HepG2 (cell line): ENCODE results near the gene LAG3. TPM values are rescaled to one million over a fixed set of nuclear protein-coding genes. Genes with fewer than 3 reads are reported as not detected.
A peak's percentile ranks its signal among the peaks of the same experiment; 100 is the strongest.

ENCODE experiments used
- FOXA1 ChIP-seq, 2 experiments: fragments of 450-650 bp in 1 of 2; sonication (generic) in 1 of 2; formaldehyde crosslinking in 1 of 2; IDR thresholded peaks; 2 replicates each; pipeline versions ENCODE4 v1.4.0 to v1.6.1; 2016 to 2020; ENCODE audit warnings: missing genetic modification reagents in 1 of 2
- HHEX ChIP-seq: IDR thresholded peaks from 2 replicates; pipeline ENCODE4 v1.6.1; 2016; ENCODE audit warnings: control low read depth
- HNF1A ChIP-seq, 2 experiments: sonication (generic) in 1 of 2; formaldehyde crosslinking in 1 of 2; IDR thresholded peaks; 2 replicates each; pipeline versions ENCODE4 v1.4.0 to v1.6.1; 2016 to 2020; ENCODE audit warnings: borderline replicate concordance in 1 of 2, low read depth in 1 of 2, mild to moderate bottlenecking in 1 of 2, missing genetic modification reagents in 1 of 2
- KDM6A ChIP-seq: IDR thresholded peaks from 2 replicates; pipeline ENCODE4 v1.6.1; 2016; ENCODE audit warnings: low read depth
- KIAA2018 ChIP-seq: sonication (generic); formaldehyde crosslinking; IDR thresholded peaks from 2 replicates; pipeline ENCODE4 v1.5.0; 2020; ENCODE audit warnings: mild to moderate bottlenecking, missing genetic modification reagents, borderline replicate concordance
- TCF7 ChIP-seq: sonication (generic); IDR thresholded peaks from 2 replicates; pipeline ENCODE4 v1.6.1; 2016; ENCODE audit warnings: antibody characterized with exemption, low read depth
- ZBTB21 ChIP-seq: sonication (generic); formaldehyde crosslinking; IDR thresholded peaks from 2 replicates; pipeline ENCODE4 v1.4.0; 2020; ENCODE audit warnings: missing genetic modification reagents
- ZNF430 ChIP-seq: sonication (generic); formaldehyde crosslinking; IDR thresholded peaks from 2 replicates; pipeline ENCODE4 v1.9.0; 2021; ENCODE audit warnings: mild to moderate bottlenecking, missing genetic modification reagents
- ZNF496 ChIP-seq: sonication (generic); formaldehyde crosslinking; IDR thresholded peaks from 2 replicates; pipeline ENCODE4 v1.8.1; 2023; ENCODE audit warnings: mild to moderate bottlenecking, moderate library complexity, missing genetic modification reagents; ENCODE audit not compliant: insufficient replicate concordance
- ZNF557 ChIP-seq: sonication (generic); formaldehyde crosslinking; IDR thresholded peaks from 2 replicates; pipeline ENCODE4 v1.4.0; 2020; ENCODE audit warnings: missing genetic modification reagents
- ZNF598 ChIP-seq: sonication (generic); formaldehyde crosslinking; IDR thresholded peaks from 2 replicates; pipeline ENCODE4 v1.5.1; 2020; ENCODE audit warnings: mild to moderate bottlenecking, missing genetic modification reagents, borderline replicate concordance
- ZNF605 ChIP-seq: sonication (generic); formaldehyde crosslinking; IDR thresholded peaks from 2 replicates; pipeline ENCODE4 v1.8.0; 2022; ENCODE audit warnings: mild to moderate bottlenecking, missing genetic modification reagents
- polyA plus RNA-seq, 8 experiments: library from polyadenylated mRNA; depleted of rRNA in 3 of 8; stranded (reverse) in 7 of 8; unstranded in 1 of 8; fragments of >200 nt; fragmentation: Illumina TruSeq in 4 of 8; extraction: Trizol in 4 of 8; gene quantifications; 2 replicates each; pipeline versions ENCODE4 v1.2.1 to v1.2.3, GENCODE V29; 2011 to 2016; ENCODE audit warnings: low read depth in 4 of 8, missing spikeins in 1 of 8, mixed read lengths in 1 of 8; ENCODE audit not compliant: insufficient read depth in 1 of 8
- total RNA-seq, 5 experiments: library from RNA; depleted of rRNA; stranded (reverse); fragments of >200 nt; fragmentation: Illumina TruSeq; extraction: Trizol; gene quantifications; 2 replicates each; pipeline ENCODE4 v1.2.3, GENCODE V29; 2016; ENCODE audit warnings: low read depth in 1 of 5
- TF ChIP-seq, protein P1 (sequence below): sonication (generic); IDR thresholded peaks from 2 replicates; pipeline ENCODE4 v1.6.1; 2016; ENCODE audit warnings: low read depth, borderline replicate concordance
- TF ChIP-seq, protein P2 (sequence below): sonication (generic); formaldehyde crosslinking; IDR thresholded peaks from 2 replicates; pipeline ENCODE4 v1.4.0; 2020; ENCODE audit warnings: missing genetic modification reagents

Gene LAG3
- total and polyA plus RNA-seq, 2 of the 13 experiments (the other 11 are each of a cell fraction or from before 2014, with no cell fraction given) = 0.11 to 0.26 TPM

GRCh38 chr12:6766651-6767349 is 5.5 kb upstream of the LAG3 start (continued):
- TF ChIP-seq HNF1A (IDR thresholded peaks at IDR 0.05; ENCODE audit: low read depth) = no peak
- no peak for TF ChIP-seq HNF1A (CRISPR knock-in tag; IDR thresholded peaks at IDR 0.05; ENCODE audit: borderline replicate concordance)
- no peak for TF ChIP-seq TCF7
- no peak for TF ChIP-seq ZNF430 (CRISPR knock-in tag)
- TF ChIP-seq KDM6A = no peak
- TF ChIP-seq ZNF496 = no peak
- 0 out of 2 replicates have a peak, but pooled peaks have one; percentile 2 for TF ChIP-seq ZNF605 (CRISPR knock-in tag)
- TF ChIP-seq ZBTB21 (CRISPR knock-in tag) = no peak
- no peak for TF ChIP-seq FOXA1 (IDR thresholded peaks at IDR 0.05)
- peak; percentile 48 for TF ChIP-seq FOXA1 (CRISPR knock-in tag; IDR thresholded peaks at IDR 0.05)
- no peak for TF ChIP-seq ZNF598
- TF ChIP-seq, protein P1, sequence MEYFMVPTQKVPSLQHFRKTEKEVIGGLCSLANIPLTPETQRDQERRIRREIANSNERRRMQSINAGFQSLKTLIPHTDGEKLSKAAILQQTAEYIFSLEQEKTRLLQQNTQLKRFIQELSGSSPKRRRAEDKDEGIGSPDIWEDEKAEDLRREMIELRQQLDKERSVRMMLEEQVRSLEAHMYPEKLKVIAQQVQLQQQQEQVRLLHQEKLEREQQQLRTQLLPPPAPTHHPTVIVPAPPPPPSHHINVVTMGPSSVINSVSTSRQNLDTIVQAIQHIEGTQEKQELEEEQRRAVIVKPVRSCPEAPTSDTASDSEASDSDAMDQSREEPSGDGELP = no peak
- no peak for TF ChIP-seq ZNF557 (CRISPR knock-in tag)
- no peak for TF ChIP-seq HHEX (CRISPR knock-in tag)
- TF ChIP-seq, protein P2, sequence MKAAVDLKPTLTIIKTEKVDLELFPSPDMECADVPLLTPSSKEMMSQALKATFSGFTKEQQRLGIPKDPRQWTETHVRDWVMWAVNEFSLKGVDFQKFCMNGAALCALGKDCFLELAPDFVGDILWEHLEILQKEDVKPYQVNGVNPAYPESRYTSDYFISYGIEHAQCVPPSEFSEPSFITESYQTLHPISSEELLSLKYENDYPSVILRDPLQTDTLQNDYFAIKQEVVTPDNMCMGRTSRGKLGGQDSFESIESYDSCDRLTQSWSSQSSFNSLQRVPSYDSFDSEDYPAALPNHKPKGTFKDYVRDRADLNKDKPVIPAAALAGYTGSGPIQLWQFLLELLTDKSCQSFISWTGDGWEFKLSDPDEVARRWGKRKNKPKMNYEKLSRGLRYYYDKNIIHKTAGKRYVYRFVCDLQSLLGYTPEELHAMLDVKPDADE = no peak
- TF ChIP-seq KIAA2018 = no peak
